IPS-18a (cell line): Measurements from ENCODE around the gene GALNS.

Source experiments
- H3K27ac ChIP-seq: one replicate; pipeline ENCODE4 v1.5.1; 2013; ENCODE audit warnings: low read length
- H3K27me3 ChIP-seq: one replicate; pipeline ENCODE4 v1.6.1; 2013; ENCODE audit warnings: mild to moderate bottlenecking, low read length; ENCODE audit not compliant: control insufficient read depth, insufficient read depth
- H3K36me3 ChIP-seq: one replicate; pipeline ENCODE4 v1.6.1; 2013; ENCODE audit warnings: low read depth, low read length; ENCODE audit not compliant: control insufficient read depth
- H3K4me1 ChIP-seq: one replicate; pipeline ENCODE4 v1.6.1; 2013; ENCODE audit warnings: low read depth, low read length; ENCODE audit not compliant: control insufficient read depth
- H3K4me3 ChIP-seq: one replicate; pipeline ENCODE4 v1.5.1; 2013; ENCODE audit warnings: low read length
- H3K9ac ChIP-seq: one replicate; pipeline ENCODE4 v1.6.1; 2013; ENCODE audit warnings: mild to moderate bottlenecking, low read length, moderate library complexity
- H3K9me3 ChIP-seq: one replicate; pipeline ENCODE4 v1.6.1; 2013; ENCODE audit warnings: low read depth, low read length; ENCODE audit not compliant: control insufficient read depth

Gene GALNS

GRCh38 chr16:88870608-88871348 lies 14.0 kb upstream of the GALNS start:
- H3K36me3 ChIP-seq = no peaks in the 10 kb centered on the region
- no peak overlapping the region for H3K9ac ChIP-seq
- no peaks in the 10 kb centered on the region for H3K4me1 ChIP-seq
- H3K9me3 ChIP-seq = no peaks in the 10 kb centered on the region
- H3K4me3 ChIP-seq = no peak overlapping the region
- no peak overlapping the region for H3K27ac ChIP-seq
- H3K27me3 ChIP-seq = no peaks in the 10 kb centered on the region

- Histone ChIP-seq H3K4me3 (no peak overlapping the region), H3K9me3 (no peaks in the 10 kb centered on the region), H3K36me3 (no peaks in the 10 kb centered on the region), H3K27me3 (no peaks in the 10 kb centered on the region), H3K9ac (no peak overlapping the region), H3K27ac (no peak overlapping the region), H3K4me1 (no peaks in the 10 kb centered on the region)
These were observed 12.9 kb upstream of the GALNS start for GRCh38 chr16:88869673-88869980.

GRCh38 chr16:88868974-88869672 lies 12.4 kb upstream of the GALNS start:
- H3K4me1 ChIP-seq = no peaks in the 10 kb centered on the region
- H3K27ac ChIP-seq = no peak overlapping the region
- H3K4me3 ChIP-seq = no peak overlapping the region
- H3K9me3 ChIP-seq = no peaks in the 10 kb centered on the region
- no peak overlapping the region for H3K9ac ChIP-seq
- no peaks in the 10 kb centered on the region for H3K27me3 ChIP-seq
- no peaks in the 10 kb centered on the region for H3K36me3 ChIP-seq

GRCh38 chr16:88867581-88868246 lies 11.0 kb upstream of the GALNS start:
- Histone ChIP-seq H3K27me3 (no peaks in the 10 kb centered on the region), H3K36me3 (no peaks in the 10 kb centered on the region), H3K27ac (no peak overlapping the region), H3K4me3 (no peak overlapping the region), H3K4me1 (no peaks in the 10 kb centered on the region), H3K9ac (no peak overlapping the region), H3K9me3 (no peaks in the 10 kb centered on the region)

GRCh38 chr16:88866151-88866920 lies 9.6 kb upstream of the GALNS start, which contains the start of gene PABPN1L:
PABPN1L (minus strand) TSS chr16:88866660; CDS start chr16:88866606, 54 bp downstream.
- no peak within 1 kb of the TSS for H3K4me3 ChIP-seq
- H3K9ac ChIP-seq = no peak within 1 kb of the TSS
- no peak within 1 kb of the TSS for H3K27ac ChIP-seq

GRCh38 chr16:88865742-88866141 lies 9.0 kb upstream of the GALNS start:
- no peaks in the 10 kb centered on the region for H3K4me1 ChIP-seq
- peaks cover 5% of the 10 kb centered on the region for H3K36me3 ChIP-seq
- no peak overlapping the region for H3K27ac ChIP-seq
- H3K27me3 ChIP-seq = no peaks in the 10 kb centered on the region
- no peaks in the 10 kb centered on the region for H3K9me3 ChIP-seq
- H3K9ac ChIP-seq = no peak overlapping the region
- no peak overlapping the region for H3K4me3 ChIP-seq

More at GRCh38 chr16:88866151-88866920, 9.6 kb upstream of the GALNS start, which contains the start of gene PABPN1L:
- Histone ChIP-seq H3K4me1 (no peaks in the 10 kb centered on the region), H3K9me3 (no peaks in the 10 kb centered on the region), H3K36me3 (peaks cover 5% of the 10 kb centered on the region), H3K27me3 (no peaks in the 10 kb centered on the region)

GRCh38 chr16:88865310-88865709 lies 8.6 kb upstream of the GALNS start:
- no peaks in the 10 kb centered on the region for H3K27me3 ChIP-seq
- no peaks in the 10 kb centered on the region for H3K4me1 ChIP-seq
- no peaks in the 10 kb centered on the region for H3K9me3 ChIP-seq
- H3K9ac ChIP-seq = no peak overlapping the region
- no peak overlapping the region for H3K4me3 ChIP-seq
- H3K27ac ChIP-seq = no peak overlapping the region
- peaks cover 9% of the 10 kb centered on the region for H3K36me3 ChIP-seq

GRCh38 chr16:88864521-88864920 lies 7.8 kb upstream of the GALNS start:
- Histone ChIP-seq H3K4me1 (no peaks in the 10 kb centered on the region), H3K9ac (no peak overlapping the region), H3K9me3 (no peaks in the 10 kb centered on the region), H3K27ac (no peak overlapping the region), H3K4me3 (no peak overlapping the region), H3K36me3 (peaks cover 17% of the 10 kb centered on the region), H3K27me3 (no peaks in the 10 kb centered on the region)

- H3K4me3 ChIP-seq = no peak overlapping the region
- no peak overlapping the region for H3K9ac ChIP-seq
- H3K27ac ChIP-seq = no peak overlapping the region
- no peaks in the 10 kb centered on the region for H3K27me3 ChIP-seq
- H3K36me3 ChIP-seq = peaks cover 21% of the 10 kb centered on the region
- H3K9me3 ChIP-seq = no peaks in the 10 kb centered on the region
- H3K4me1 ChIP-seq = no peaks in the 10 kb centered on the region
These were observed 7.4 kb upstream of the GALNS start for GRCh38 chr16:88864099-88864498.

- H3K27ac ChIP-seq = no peak overlapping the region
- H3K9ac ChIP-seq = no peak overlapping the region
- H3K4me1 ChIP-seq = no peaks in the 10 kb centered on the region
- H3K4me3 ChIP-seq = no peak overlapping the region
- peaks cover 24% of the 10 kb centered on the region for H3K36me3 ChIP-seq
- H3K9me3 ChIP-seq = no peaks in the 10 kb centered on the region
- H3K27me3 ChIP-seq = no peaks in the 10 kb centered on the region
These were observed 6.7 kb upstream of the GALNS start for GRCh38 chr16:88863426-88863825.

- no peak overlapping the region for H3K4me3 ChIP-seq
- no peaks in the 10 kb centered on the region for H3K9me3 ChIP-seq
- H3K9ac ChIP-seq = no peak overlapping the region
- H3K4me1 ChIP-seq = peaks cover 1% of the 10 kb centered on the region
- H3K36me3 ChIP-seq = peaks cover 24% of the 10 kb centered on the region
- no peaks in the 10 kb centered on the region for H3K27me3 ChIP-seq
- no peak overlapping the region for H3K27ac ChIP-seq
These were observed 6.2 kb upstream of the GALNS start for GRCh38 chr16:88862968-88863367.
